PFSK-1 (cell line): ENCODE data around the gene MRPL9.

Source experiments
- FOXP2 ChIP-seq: optimal IDR thresholded peaks from 2 replicates; pipeline ENCODE3; 2011; ENCODE audit warnings: borderline replicate concordance, control low read depth, inconsistent platforms; ENCODE audit not compliant: insufficient read depth; ENCODE audit errors: extremely low read length, extremely low read depth
- POLR2AphosphoS5 ChIP-seq: IDR thresholded peaks from 2 replicates; pipeline ENCODE4 v1.6.1; 2012; ENCODE audit warnings: low read depth, mild to moderate bottlenecking, control low read depth, low read length, moderate library complexity
- SIN3A ChIP-seq: IDR thresholded peaks from 2 replicates; pipeline ENCODE4 v1.6.1; 2012; ENCODE audit warnings: mild to moderate bottlenecking, low read length, moderate library complexity, borderline replicate concordance; ENCODE audit not compliant: insufficient read depth
- TAF1 ChIP-seq: IDR thresholded peaks from 2 replicates; pipeline ENCODE4 v1.6.1; 2012; ENCODE audit warnings: low read length, control low read depth, borderline replicate concordance; ENCODE audit not compliant: insufficient read depth
- TF ChIP-seq, protein P1 (sequence below), 2 experiments: IDR thresholded peaks; 2 replicates each; pipeline versions ENCODE4 v1.6.1 to v1.8.0; 2011 to 2012; ENCODE audit warnings: low read depth in 2 of 2, low read length in 2 of 2, control low read depth in 1 of 2, inconsistent platforms in 1 of 2, mild to moderate bottlenecking in 1 of 2, moderate library complexity in 1 of 2; ENCODE audit not compliant: insufficient read depth in 1 of 2

The MRPL9 gene

DNA sequence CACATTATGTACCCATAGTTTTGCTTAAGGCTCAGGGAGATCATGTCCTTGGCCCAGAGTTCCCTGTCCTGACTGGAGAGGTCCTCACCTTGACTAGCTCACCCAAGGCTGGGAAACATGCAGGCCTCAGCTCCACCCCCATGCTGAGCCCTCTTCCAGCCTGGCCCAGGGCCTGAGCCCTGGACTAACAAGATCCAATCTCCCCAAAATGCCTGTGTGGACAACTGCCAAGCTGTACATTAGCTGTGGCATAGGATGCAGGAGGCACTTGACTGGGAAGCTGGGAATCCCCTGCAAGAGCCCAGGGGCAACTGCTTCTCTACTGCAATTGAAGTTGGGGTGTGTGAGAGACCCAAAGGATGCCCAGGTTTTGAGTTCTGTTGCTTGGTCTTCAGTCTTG is 39.9 kb upstream of the MRPL9 start:
- TF ChIP-seq, protein P1, sequence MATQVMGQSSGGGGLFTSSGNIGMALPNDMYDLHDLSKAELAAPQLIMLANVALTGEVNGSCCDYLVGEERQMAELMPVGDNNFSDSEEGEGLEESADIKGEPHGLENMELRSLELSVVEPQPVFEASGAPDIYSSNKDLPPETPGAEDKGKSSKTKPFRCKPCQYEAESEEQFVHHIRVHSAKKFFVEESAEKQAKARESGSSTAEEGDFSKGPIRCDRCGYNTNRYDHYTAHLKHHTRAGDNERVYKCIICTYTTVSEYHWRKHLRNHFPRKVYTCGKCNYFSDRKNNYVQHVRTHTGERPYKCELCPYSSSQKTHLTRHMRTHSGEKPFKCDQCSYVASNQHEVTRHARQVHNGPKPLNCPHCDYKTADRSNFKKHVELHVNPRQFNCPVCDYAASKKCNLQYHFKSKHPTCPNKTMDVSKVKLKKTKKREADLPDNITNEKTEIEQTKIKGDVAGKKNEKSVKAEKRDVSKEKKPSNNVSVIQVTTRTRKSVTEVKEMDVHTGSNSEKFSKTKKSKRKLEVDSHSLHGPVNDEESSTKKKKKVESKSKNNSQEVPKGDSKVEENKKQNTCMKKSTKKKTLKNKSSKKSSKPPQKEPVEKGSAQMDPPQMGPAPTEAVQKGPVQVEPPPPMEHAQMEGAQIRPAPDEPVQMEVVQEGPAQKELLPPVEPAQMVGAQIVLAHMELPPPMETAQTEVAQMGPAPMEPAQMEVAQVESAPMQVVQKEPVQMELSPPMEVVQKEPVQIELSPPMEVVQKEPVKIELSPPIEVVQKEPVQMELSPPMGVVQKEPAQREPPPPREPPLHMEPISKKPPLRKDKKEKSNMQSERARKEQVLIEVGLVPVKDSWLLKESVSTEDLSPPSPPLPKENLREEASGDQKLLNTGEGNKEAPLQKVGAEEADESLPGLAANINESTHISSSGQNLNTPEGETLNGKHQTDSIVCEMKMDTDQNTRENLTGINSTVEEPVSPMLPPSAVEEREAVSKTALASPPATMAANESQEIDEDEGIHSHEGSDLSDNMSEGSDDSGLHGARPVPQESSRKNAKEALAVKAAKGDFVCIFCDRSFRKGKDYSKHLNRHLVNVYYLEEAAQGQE (IDR thresholded peaks at IDR 0.05; ENCODE audit: insufficient read depth in 1 of 2, low read depth in 2 of 2, low read length in 2 of 2) = no peak
- no peak for TF ChIP-seq POLR2AphosphoS5
- no peak for TF ChIP-seq FOXP2
- no peak for TF ChIP-seq SIN3A
- TF ChIP-seq TAF1 = no peak

DNA sequence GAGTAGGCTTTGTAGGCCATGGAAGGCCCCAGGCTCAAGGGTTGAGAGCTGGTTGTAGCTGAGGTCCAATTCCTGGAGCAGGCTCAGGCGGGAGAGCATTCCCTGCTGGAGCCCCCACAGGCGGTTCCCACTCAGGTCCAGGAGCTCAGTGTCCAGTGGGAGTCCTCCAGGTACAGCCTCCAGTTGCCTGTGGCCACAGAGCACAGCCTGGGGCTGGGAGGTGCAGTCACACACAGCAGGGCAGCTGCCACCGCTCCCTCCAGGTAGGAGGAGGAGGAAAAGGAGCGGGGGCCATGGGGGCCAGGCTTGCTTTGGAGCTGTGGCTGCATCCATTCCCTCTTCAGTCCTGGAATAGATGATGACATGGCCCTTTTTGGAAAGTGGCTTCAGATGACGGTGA is 39.1 kb upstream of the MRPL9 start:
- TF ChIP-seq, protein P1 (IDR thresholded peaks at IDR 0.05; ENCODE audit: insufficient read depth in 1 of 2, low read depth in 2 of 2, low read length in 2 of 2) = no peak
- no peak for TF ChIP-seq TAF1
- no peak for TF ChIP-seq FOXP2

DNA sequence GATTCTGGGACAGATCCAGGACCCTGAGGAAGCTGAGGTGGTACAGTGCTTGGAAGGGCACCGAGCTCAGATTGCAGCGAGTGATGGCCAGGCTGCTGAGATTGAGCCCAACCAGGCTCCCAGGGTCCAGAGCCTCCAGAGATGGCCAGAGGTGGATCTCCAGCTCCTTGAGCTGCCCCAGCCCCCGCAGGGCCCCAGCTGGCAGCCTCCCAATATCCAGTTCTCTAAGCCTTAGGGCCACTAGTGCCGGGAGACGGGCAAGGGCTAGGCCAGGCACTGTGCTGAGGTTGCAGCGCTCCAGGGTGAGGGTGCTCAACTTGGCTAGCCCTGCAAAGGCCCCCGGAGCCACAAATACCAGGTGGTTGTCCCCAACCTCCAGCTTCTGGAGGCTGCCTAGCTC is 38.5 kb upstream of the MRPL9 start:
- no peak for TF ChIP-seq POLR2AphosphoS5
- TF ChIP-seq, protein P1 (IDR thresholded peaks at IDR 0.05; ENCODE audit: insufficient read depth in 1 of 2, low read depth in 2 of 2, low read length in 2 of 2) = no peak

DNA sequence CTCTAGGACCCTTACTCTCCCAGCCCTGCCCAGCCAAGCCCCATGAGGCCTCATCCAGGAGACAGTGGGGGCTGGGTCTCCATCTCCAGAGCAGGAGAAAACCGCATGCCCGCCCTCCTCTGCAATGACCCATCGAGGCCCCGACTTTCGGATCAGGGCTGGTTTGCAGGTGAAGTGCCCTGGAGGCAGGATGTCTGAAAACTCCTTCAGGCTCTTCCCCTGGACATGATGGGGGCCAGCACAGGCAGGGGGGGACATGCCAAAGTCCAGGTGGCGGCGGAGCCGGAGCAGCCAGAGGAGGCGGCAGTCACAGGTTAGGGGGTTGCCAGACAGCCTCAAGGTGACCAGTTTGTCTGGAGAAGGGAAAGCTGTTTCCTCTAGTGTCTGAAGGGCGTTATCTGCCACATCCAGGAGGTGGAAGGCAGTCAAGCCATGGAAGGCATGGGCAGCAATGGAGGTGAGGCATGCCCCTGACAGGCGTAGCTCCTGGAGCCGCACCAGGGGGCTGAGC is 38.1 kb upstream of the MRPL9 start:
- TF ChIP-seq SIN3A (no peak), FOXP2 (no peak), TAF1 (no peak), POLR2AphosphoS5 (no peak)
- TF ChIP-seq, protein P1 (IDR thresholded peaks at IDR 0.05; ENCODE audit: insufficient read depth in 1 of 2, low read depth in 2 of 2, low read length in 2 of 2) = no peak

DNA sequence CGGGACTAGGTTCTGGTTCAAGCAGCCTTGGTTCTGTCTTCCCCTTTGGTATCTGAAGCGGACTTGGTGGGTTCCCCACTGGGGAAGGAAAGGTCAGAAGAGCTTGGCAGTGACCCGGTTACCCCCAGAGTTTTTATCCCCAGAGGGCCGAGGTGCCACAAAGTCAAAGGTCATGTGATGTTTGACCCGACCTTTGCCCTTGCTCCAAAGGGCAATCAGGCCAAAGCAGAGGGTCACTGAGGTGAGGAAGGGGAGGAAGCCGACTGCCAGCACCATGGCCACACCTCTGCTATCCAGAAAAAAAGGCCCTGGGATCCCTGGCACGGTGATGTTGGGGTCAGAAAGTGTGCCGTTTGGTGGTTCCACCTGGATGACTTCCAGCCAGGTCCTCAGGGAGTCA is 37.5 kb upstream of the MRPL9 start:
- TF ChIP-seq POLR2AphosphoS5 (no peak), FOXP2 (no peak), TAF1 (no peak), SIN3A (no peak)
- TF ChIP-seq, protein P1 (IDR thresholded peaks at IDR 0.05; ENCODE audit: insufficient read depth in 1 of 2, low read depth in 2 of 2, low read length in 2 of 2) = no peak
